Parathyroid adenoma (tissue), 2 donors: ENCODE data around the gene GRID1.

Experiments used
- H2AFZ ChIP-seq: fragments of 300-600 bp; sonication (generic); one replicate; pipeline ENCODE4 v1.7.0; 2017; ENCODE audit warnings: antibody characterized with exemption, mild to moderate bottlenecking
- H3K27ac ChIP-seq: fragments of 300-600 bp; sonication (generic); one replicate; pipeline ENCODE4 v1.7.0; 2017
- H3K27me3 ChIP-seq: fragments of 300-600 bp; sonication (generic); one replicate; pipeline ENCODE4 v1.7.0; 2017; ENCODE audit warnings: low read length; ENCODE audit not compliant: control insufficient read depth, insufficient read depth
- H3K36me3 ChIP-seq: fragments of 300-600 bp; sonication (generic); one replicate; pipeline ENCODE4 v1.7.0; 2017; ENCODE audit warnings: low read length; ENCODE audit not compliant: control insufficient read depth, insufficient read depth
- H3K4me1 ChIP-seq: fragments of 300-600 bp; sonication (generic); one replicate; pipeline ENCODE4 v1.7.0; 2017; ENCODE audit warnings: control low read depth
- H3K4me2 ChIP-seq: fragments of 300-600 bp; sonication (generic); one replicate; pipeline ENCODE4 v1.7.0; 2017; ENCODE audit warnings: low read length
- H3K4me3 ChIP-seq: fragments of 300-600 bp; sonication (generic); one replicate; pipeline ENCODE4 v1.7.0; 2017; ENCODE audit warnings: low read depth, low read length
- H3K79me2 ChIP-seq: fragments of 300-600 bp; sonication (generic); one replicate; pipeline ENCODE4 v1.7.0; 2017; ENCODE audit warnings: control low read depth
- H3K9ac ChIP-seq: fragments of 300-600 bp; sonication (generic); one replicate; pipeline ENCODE4 v1.7.0; 2017; ENCODE audit warnings: mild to moderate bottlenecking
- H3K9me3 ChIP-seq: fragments of 300-600 bp; sonication (generic); one replicate; pipeline ENCODE4 v1.7.0; 2017; ENCODE audit warnings: low read length; ENCODE audit not compliant: control insufficient read depth
- TF ChIP-seq, protein P1 (sequence below): fragments of 300-600 bp; sonication (generic); IDR thresholded peaks from one replicate; pipeline ENCODE4 v1.7.0; 2017; ENCODE audit warnings: antibody characterized with exemption, mild to moderate bottlenecking
- donor health status: primary hyperparathyroidism.

The GRID1 gene

DNA sequence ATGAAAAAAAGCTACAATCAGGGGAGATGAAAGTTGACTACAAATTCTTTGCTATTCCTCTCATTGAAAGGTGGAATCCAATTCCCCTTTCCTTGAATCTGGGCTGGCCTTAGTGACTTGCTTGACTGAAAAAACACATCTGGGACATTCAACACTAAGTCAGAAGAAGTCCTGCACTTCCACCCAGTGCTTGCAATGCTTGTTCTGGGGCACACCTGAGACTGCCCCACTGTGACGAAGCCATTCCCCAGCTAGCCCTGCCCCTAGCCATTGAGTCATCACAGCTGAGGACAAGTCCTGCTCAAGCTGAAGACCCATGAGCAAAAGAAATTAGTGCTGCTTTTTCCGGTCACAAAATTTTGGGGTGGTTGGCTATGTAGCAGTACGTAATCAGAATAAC, 19.2 kb upstream of the GRID1 start:
- H3K27me3 ChIP-seq: no peaks in the 10 kb centered on the region
- TF ChIP-seq, protein P1, sequence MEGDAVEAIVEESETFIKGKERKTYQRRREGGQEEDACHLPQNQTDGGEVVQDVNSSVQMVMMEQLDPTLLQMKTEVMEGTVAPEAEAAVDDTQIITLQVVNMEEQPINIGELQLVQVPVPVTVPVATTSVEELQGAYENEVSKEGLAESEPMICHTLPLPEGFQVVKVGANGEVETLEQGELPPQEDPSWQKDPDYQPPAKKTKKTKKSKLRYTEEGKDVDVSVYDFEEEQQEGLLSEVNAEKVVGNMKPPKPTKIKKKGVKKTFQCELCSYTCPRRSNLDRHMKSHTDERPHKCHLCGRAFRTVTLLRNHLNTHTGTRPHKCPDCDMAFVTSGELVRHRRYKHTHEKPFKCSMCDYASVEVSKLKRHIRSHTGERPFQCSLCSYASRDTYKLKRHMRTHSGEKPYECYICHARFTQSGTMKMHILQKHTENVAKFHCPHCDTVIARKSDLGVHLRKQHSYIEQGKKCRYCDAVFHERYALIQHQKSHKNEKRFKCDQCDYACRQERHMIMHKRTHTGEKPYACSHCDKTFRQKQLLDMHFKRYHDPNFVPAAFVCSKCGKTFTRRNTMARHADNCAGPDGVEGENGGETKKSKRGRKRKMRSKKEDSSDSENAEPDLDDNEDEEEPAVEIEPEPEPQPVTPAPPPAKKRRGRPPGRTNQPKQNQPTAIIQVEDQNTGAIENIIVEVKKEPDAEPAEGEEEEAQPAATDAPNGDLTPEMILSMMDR: no peak

DNA sequence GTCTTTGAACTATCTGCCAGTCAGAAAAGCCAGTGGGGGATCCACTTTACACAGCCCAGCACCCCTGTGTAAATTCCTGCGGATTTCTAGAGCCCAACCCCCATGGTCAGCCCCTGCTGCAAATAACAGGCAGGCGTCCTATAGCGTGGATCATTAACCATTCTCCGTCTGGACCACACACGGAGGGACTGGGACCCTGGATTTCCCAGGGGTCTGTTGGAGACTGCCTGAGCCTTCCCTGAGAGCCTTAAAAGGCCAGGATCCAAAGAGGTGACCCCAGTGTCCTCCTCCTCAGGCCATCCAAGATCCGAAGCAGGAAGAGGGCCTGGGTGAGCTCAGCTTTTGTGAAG, 11.2 kb upstream of the GRID1 start:
- H3K4me2 ChIP-seq: no peak overlapping the region
- H3K9me3 ChIP-seq: no peaks in the 10 kb centered on the region
- TF ChIP-seq, protein P1: no peak
- no peaks in the 10 kb centered on the region for H3K36me3 ChIP-seq
- no peaks in the 10 kb centered on the region for H3K79me2 ChIP-seq
- H3K4me3 ChIP-seq: no peak overlapping the region
- H2AFZ ChIP-seq: no peak overlapping the region
- H3K27me3 ChIP-seq: no peaks in the 10 kb centered on the region
- H3K9ac ChIP-seq: no peak overlapping the region
- no peaks in the 10 kb centered on the region for H3K4me1 ChIP-seq
- H3K27ac ChIP-seq: no peak overlapping the region

More for the DNA sequence above, 19.2 kb upstream of the GRID1 start:
- Histone ChIP-seq H3K9me3 (no peaks in the 10 kb centered on the region), H3K4me1 (peaks cover 4% of the 10 kb centered on the region), H2AFZ (no peak overlapping the region), H3K79me2 (no peaks in the 10 kb centered on the region), H3K4me3 (no peak overlapping the region), H3K4me2 (no peak overlapping the region), H3K9ac (no peak overlapping the region), H3K36me3 (no peaks in the 10 kb centered on the region), H3K27ac (no peak overlapping the region)

DNA sequence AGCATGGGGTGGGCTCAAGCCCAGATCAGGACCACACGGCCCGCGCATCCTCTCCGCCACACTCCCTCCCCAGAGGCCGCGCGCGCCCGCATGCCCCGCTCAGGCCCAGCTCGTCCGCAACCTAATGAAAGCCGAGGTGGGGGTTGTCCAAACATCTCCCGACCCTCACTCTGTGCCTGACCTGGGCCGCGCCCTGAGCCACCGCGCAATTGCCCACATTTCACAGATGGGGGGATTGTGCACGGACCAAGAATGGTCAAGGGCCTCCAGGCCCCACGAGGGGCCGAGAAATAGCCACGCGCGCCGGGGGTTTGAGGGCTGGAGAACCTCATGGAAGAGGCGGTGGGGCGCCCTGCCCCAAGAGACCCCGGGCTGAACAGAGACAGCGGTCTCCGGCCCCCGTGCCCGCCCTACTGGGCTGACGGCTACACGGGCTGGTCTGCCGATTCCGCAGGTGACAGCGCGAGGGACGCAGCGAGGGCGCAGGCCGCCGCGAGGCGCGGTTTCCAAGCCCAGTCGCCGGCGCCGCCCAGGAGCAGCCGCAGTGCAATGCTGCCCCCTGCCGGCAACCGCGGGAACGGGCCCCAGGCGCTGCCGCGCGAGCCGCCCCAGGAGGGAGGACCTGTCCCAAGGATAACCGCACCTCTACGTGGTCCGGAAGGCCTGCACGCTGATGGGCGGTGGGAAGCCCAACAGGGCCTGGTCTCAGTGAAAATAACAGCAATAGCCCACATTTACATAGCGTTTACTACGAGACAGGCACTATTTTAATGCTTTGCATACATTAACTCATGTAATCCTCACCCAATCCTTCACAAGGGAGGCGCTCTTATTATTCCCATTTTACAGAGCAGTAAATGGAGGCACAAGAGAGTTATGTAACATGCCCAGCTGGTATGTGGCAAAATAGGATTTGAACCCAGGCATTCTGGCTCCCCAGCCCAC, 10.5 kb upstream of the GRID1 start:
- no peak overlapping the region for H3K4me3 ChIP-seq
- H3K27me3 ChIP-seq: no peaks in the 10 kb centered on the region
- no peak overlapping the region for H3K27ac ChIP-seq
- TF ChIP-seq, protein P1: peak; percentile 100
- H3K9ac ChIP-seq: no peak overlapping the region
- no peaks in the 10 kb centered on the region for H3K9me3 ChIP-seq
- peak overlapping the region; percentile 58 for H2AFZ ChIP-seq
- peak overlapping the region; percentile 55 for H3K4me2 ChIP-seq
- no peaks in the 10 kb centered on the region for H3K4me1 ChIP-seq
- H3K36me3 ChIP-seq: no peaks in the 10 kb centered on the region
- no peaks in the 10 kb centered on the region for H3K79me2 ChIP-seq

DNA sequence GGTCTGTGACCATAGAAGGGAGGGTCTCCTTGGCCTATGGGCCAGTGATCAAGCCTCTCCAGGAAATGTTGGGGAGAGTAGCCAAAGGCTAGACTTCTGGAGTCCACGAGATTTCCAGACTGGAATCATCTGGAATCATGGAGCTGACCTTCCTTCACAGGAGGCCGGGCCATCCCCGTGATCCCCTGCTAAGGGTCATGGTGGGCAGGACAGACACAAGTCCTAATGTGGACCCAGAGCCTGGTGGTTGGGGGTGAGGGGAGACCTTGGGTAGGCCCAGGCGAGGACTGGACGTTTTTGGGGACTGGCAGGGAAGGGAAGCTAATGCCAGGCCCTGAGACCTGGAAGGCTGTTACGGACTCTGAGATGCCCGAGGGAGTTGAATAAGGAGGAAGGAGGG, 9.8 kb upstream of the GRID1 start:
- H3K4me2 ChIP-seq: no peak overlapping the region
- H3K27ac ChIP-seq: no peak overlapping the region
- H3K9me3 ChIP-seq: no peaks in the 10 kb centered on the region
- no peaks in the 10 kb centered on the region for H3K79me2 ChIP-seq
- no peak overlapping the region for H2AFZ ChIP-seq
- no peaks in the 10 kb centered on the region for H3K4me1 ChIP-seq
- H3K36me3 ChIP-seq: no peaks in the 10 kb centered on the region
- no peak overlapping the region for H3K4me3 ChIP-seq
- no peak overlapping the region for H3K9ac ChIP-seq
- H3K27me3 ChIP-seq: no peaks in the 10 kb centered on the region
- TF ChIP-seq, protein P1: no peak

DNA sequence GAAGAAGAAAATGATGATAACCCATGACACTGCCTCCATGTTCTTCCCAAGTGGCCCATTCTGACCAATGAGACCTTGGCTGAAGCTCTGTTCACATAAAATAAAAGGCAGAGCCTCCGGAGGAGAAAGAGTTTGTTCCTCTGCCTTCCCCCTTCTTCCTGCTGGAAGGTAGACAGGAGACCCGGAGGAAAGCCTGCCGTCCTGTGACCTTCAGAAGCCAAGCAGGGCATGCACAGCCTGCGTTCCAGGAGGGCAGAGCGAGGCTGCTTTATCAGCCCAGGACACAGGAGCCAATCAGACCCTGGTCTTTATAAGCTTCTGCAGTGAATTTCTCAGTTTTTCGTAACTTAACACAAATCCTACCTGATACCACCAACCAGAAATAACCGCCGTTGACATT, 8.6 kb upstream of the GRID1 start:
- no peak overlapping the region for H3K9ac ChIP-seq
- H3K36me3 ChIP-seq: no peaks in the 10 kb centered on the region
- H3K4me1 ChIP-seq: no peaks in the 10 kb centered on the region
- H3K4me2 ChIP-seq: no peak overlapping the region
- TF ChIP-seq, protein P1: no peak
- H3K9me3 ChIP-seq: no peaks in the 10 kb centered on the region
- no peak overlapping the region for H3K4me3 ChIP-seq
- no peak overlapping the region for H2AFZ ChIP-seq
- H3K79me2 ChIP-seq: no peaks in the 10 kb centered on the region
- no peak overlapping the region for H3K27ac ChIP-seq
- H3K27me3 ChIP-seq: no peaks in the 10 kb centered on the region
